Non-pigmented ciliary epithelial cell (primary cell): Measurements from ENCODE around the gene TRIM63.

Experiments used
- DNase-seq: peaks from one replicate; pipeline ENCODE4 v3.0.0-alpha.2; 2010; ENCODE audit warnings: low read depth

The TRIM63 gene

DNA sequence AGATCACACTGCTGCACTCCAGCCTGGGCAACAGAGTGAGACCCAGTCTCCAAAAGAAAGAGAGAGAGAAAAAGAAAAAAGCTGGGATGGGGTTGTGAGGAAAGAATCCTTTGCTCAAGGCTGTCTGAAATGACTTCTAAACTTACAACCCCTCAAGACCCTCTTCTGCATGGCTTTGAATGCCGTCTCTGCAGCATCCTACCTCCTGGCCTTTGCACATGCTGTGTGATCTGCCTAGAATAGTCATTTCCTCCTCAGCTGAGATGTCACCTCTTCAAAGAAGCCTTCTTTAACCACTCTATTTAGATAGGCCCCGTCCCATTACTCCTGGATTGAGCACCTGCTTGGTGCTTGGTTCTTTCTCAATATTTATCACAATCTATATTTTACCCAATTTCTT is 17.4 kb upstream of the TRIM63 start:
- no peak for DNase-seq

DNA sequence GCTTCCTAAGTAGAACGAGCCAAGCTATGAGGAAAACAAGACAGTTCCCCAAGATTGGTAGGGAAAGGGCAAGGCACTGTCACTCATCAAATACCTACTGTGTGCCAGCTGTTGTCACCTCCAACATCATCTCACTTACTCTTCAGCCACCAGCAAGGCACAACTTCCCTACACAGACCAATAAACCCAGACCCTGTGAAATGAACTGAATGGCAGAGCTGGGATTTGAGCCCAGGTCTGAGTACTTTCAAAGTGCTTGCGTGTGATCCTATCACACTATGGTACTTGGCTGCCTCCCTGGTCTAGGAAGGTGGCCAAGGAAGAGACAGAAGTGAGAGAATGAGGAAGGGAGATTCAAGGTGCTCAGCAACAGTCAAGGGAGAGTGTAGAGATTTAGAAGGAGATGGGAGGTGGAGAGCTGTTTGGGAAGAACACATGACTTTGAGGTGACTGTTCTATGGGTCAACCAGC is 16.7 kb upstream of the TRIM63 start:
- DNase-seq: no peak

GRCh38 chr1:26083208-26083607 is 15.8 kb upstream of the TRIM63 start:
- no peak for DNase-seq

- no peak for DNase-seq
These were observed 14.6 kb upstream of the TRIM63 start for GRCh38 chr1:26082020-26082350.

DNA sequence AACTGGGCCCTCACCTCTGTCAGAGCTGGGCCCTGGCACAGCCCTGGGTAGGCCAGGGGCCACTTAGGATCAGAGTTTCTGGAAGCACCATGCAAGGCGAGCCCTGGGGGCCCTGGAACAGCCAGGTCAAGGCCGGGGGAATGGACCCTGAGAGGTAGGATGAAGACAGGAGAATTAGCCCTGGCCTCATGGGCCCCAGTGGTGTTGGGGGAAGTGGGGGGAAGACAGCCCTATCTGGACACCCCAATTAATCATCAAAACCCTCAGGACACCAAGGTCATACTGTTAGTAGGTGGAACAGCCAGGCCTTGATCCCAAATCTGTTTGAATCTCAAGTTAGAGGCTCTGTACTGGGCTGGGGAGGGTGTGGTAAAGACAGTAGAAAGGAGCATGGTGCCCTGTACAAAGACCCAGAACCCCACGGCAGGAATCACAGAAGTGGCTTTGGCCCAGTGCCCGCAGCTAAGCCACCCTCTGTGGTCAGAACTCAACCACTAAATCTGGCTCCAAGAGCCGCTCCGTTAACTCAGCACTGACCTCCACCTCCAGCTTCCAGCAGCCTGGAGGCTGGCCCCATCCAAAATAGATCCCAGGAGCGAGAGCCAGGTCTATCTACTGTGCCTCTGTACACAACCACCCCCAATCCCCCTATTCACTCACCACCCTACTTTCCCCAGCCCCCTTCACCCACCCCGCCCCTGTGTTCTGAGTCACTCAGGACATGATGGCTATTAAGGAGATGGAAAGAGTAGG is 14.0 kb upstream of the TRIM63 start:
- no peak for DNase-seq

- no peak for DNase-seq
These were observed 12.8 kb upstream of the TRIM63 start for GRCh38 chr1:26079960-26080814.

GRCh38 chr1:26079178-26079563 is 11.7 kb upstream of the TRIM63 start:
- no peak for DNase-seq

DNA sequence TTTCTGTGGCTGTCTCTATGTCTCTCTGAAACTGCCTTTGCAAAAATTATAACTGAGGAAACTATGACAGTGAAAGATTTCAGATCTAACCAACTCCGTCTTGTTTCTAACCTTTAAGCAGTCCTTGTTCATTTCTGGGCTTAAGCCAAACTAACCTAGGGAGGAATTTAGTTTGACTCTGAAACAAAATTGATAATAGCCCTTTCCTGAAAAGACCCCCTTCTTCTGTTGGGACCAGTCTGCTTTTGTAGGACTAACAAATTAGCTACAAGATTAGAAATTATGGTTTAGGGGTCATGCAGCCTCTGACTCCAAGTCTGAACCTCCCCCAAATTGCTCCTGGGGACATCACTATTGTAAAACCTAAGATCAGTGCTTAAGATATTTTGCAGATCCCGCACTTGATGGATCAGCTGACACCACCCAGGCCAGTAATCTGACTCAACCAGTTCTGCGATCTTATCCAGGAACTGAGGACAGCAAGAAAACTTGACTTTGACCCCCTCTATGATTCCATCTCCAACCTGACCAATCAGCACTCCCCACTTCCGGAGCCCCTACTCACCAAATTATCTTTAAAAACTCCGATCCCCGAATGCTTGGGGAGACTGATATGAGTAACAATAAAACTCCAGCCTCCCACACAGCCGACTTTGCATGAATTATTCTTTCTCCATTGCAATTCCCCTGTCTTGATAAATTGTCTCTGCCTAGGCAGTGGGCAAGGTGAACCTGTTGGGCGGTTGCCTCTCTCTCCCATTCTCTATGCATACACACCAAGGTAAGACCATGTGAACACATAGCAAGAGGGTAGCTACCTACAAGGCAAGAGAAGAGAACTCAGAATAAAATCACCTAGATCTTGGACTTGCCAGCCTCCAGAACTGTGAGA is 11.1 kb upstream of the TRIM63 start:
- DNase-seq: no peak

DNA sequence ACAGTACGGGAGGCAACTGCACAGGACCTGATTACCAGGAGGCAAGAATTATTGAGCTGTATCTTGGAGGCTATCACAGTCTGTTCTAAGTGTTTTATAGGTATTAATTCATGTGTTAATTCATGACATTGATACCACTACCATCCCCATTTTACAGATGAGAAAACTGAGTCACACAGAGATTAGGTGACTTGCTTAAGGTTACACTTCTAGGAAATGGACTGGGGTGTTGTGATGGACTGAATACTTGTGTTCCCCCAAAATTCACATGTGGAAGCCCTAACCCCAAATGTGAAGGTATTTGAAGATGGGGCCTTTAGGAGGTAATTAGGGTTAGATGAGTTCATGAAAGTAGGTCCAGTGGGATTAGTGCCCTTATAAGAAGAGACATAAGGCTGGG is 10.1 kb upstream of the TRIM63 start:
- DNase-seq: no peak

GRCh38 chr1:26075421-26076144 is 8.2 kb upstream of the TRIM63 start:
- DNase-seq: no peak

- DNase-seq: no peak
These were observed 4.9 kb upstream of the TRIM63 start for GRCh38 chr1:26072305-26072704.

GRCh38 chr1:26070963-26071342 is 3.5 kb upstream of the TRIM63 start:
- DNase-seq: no peak

GRCh38 chr1:26070296-26070962 is 3.0 kb upstream of the TRIM63 start:
- DNase-seq: no peak

GRCh38 chr1:26069941-26070295 is 2.5 kb upstream of the TRIM63 start:
- DNase-seq: no peak

DNA sequence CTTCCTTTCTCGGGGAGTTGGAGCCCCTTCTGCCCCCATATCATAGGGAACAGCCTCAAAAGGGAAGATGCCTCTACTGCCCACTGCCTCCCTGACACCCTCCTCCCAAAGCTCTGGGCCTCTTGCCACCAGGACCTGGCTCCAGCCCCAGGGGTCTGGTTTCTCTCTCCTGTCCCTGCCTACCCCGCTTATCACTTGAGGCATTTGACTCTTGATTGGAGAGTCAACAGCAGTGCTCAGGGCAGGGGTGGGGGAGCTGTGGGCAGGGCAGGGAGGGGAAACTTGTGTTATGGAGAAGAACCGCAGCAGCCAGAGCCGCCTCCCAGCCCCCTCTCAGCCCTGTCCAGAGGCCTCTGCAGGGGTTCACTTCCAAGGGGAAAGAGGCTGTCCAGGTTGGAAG is 573 bp downstream of the TRIM63 start:
- no peak for DNase-seq

DNA sequence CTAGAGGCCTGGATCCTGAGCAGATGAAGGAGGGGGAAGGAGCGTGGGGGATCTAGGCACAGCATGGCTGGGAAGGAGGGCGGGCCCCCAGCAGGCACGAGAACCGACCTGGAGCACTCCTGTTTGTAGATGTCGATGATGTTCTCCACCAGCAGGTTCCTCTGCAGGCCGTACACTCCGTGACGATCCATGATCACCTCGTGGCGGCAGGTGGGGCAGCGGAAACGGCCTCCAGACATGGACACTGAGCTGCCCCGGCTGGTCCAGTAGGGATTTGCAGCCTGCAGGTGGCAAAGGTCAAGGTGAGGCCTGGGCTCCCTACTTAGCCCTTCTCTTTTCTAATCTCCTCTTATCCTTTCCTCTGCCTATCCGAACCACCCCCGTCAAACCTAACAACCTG is 1.3 kb downstream of the TRIM63 start:
- DNase-seq: no peak

GRCh38 chr1:26064553-26064952 is 2.9 kb downstream of the TRIM63 start:
- no peak for DNase-seq

- DNase-seq: no peak
These were observed 6.4 kb downstream of the TRIM63 start for GRCh38 chr1:26060832-26061574.

DNA sequence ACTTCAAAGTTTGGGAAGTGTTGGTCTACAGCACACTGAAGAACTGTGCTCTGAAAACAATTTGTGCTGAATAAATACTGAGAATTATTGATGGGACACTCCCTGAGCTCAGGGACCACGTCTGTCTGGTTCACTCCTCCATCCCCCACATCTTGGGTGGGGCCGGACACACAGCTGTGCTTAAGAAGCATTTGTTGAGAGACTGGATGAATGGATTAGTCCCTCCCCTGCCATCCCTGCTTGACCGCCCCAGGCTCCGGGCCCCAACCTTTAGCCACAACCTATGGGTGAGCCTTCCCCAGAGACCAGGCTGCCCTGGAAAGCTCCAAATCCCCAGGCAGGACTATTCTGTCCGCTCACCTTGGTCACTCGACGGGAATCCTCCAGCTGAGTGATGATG is 7.5 kb downstream of the TRIM63 start:
- DNase-seq: no peak

GRCh38 chr1:26058052-26058595 is 9.3 kb downstream of the TRIM63 start:
- DNase-seq: no peak
